ENCODE data around the gene MCRIP1. TPM values are rescaled to one million over a fixed set of nuclear protein-coding genes. Genes with fewer than 3 reads are reported as not detected.

The MCRIP1 gene
- total and polyA plus RNA-seq, 9 of the 15 experiments (the other 6 are each of a cell fraction or from before 2014, with no cell fraction given): 0.39 to 35.8 (median 9.7) TPM

- TF ChIP-seq AFF1 (IDR thresholded peaks at IDR 0.05; ENCODE audit: low read depth in 1 of 2, partially characterized antibody in 2 of 2): no peak
- TF ChIP-seq FIP1L1 (IDR thresholded peaks at IDR 0.05; ENCODE audit: low read depth, low read length, poor library complexity, severe bottlenecking): peak; percentile 86
- peak; percentile 26 to 64 (median 44) for TF ChIP-seq YY1 (IDR thresholded peaks at IDR 0.05; ENCODE audit: borderline replicate concordance in 1 of 3, control insufficient read depth in 1 of 3, extremely low read depth in 1 of 3, insufficient read depth in 3 of 3, insufficient read length in 1 of 3, insufficient replicate concordance in 2 of 3, low read depth in 1 of 3, low read length in 2 of 3)
- TF ChIP-seq, protein P1, sequence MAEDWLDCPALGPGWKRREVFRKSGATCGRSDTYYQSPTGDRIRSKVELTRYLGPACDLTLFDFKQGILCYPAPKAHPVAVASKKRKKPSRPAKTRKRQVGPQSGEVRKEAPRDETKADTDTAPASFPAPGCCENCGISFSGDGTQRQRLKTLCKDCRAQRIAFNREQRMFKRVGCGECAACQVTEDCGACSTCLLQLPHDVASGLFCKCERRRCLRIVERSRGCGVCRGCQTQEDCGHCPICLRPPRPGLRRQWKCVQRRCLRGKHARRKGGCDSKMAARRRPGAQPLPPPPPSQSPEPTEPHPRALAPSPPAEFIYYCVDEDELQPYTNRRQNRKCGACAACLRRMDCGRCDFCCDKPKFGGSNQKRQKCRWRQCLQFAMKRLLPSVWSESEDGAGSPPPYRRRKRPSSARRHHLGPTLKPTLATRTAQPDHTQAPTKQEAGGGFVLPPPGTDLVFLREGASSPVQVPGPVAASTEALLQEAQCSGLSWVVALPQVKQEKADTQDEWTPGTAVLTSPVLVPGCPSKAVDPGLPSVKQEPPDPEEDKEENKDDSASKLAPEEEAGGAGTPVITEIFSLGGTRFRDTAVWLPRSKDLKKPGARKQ (CRISPR knock-in tag; IDR thresholded peaks at IDR 0.05): no peak
- no peak for TF ChIP-seq VEZF1 (CRISPR knock-in tag; IDR thresholded peaks at IDR 0.05)
- no peak for TF ChIP-seq TEAD1 (CRISPR knock-in tag; IDR thresholded peaks at IDR 0.05)
- no peak for TF ChIP-seq ZNF512 (tag; IDR thresholded peaks at IDR 0.05)
- no peak for TF ChIP-seq MYC (IDR thresholded peaks at IDR 0.05; ENCODE audit: low read depth, low read length)
- TF ChIP-seq MYC (CRISPR knock-in tag; IDR thresholded peaks at IDR 0.05; ENCODE audit: borderline replicate concordance, low read depth): no peak
- TF ChIP-seq MTA3 (IDR thresholded peaks at IDR 0.05; ENCODE audit: borderline replicate concordance): no peak
- TF ChIP-seq SAP30 (IDR thresholded peaks at IDR 0.05; ENCODE audit: borderline replicate concordance, insufficient read depth, low read depth, low read length, poor library complexity, severe bottlenecking): peak; percentile 77
- no peak for TF ChIP-seq ZNF274 (IDR thresholded peaks at IDR 0.05; ENCODE audit: borderline replicate concordance, low read depth, low read length)
- TF ChIP-seq ID3 (CRISPR knock-in tag; IDR thresholded peaks at IDR 0.05): no peak
- TF ChIP-seq ID3 (tag; IDR thresholded peaks at IDR 0.05): 0 out of 2 replicates have a peak, but pooled peaks have one; percentile 38
- TF ChIP-seq PHF20 (IDR thresholded peaks at IDR 0.05; ENCODE audit: partially characterized antibody): no peak
Observed at GRCh38 chr17:81870131-81870980, 37.3 kb upstream of the MCRIP1 start (continued).

Measured in K562 (cell line).